HG03103 (cell line): ENCODE data around the gene UBA7.
"Not testable (repeated sequence)": the region's sequence is repeated elsewhere in the genome, so short reads cannot be mapped to it uniquely, and the experiment has no call there.

Experiments
- ATAC-seq: cut with Tn5 transposase; IDR thresholded peaks from one replicate; pipeline ENCODE4 v1.9.1; 2021; ENCODE audit warnings: low read depth; ENCODE audit not compliant: unreplicated experiment

The UBA7 gene, protein sequence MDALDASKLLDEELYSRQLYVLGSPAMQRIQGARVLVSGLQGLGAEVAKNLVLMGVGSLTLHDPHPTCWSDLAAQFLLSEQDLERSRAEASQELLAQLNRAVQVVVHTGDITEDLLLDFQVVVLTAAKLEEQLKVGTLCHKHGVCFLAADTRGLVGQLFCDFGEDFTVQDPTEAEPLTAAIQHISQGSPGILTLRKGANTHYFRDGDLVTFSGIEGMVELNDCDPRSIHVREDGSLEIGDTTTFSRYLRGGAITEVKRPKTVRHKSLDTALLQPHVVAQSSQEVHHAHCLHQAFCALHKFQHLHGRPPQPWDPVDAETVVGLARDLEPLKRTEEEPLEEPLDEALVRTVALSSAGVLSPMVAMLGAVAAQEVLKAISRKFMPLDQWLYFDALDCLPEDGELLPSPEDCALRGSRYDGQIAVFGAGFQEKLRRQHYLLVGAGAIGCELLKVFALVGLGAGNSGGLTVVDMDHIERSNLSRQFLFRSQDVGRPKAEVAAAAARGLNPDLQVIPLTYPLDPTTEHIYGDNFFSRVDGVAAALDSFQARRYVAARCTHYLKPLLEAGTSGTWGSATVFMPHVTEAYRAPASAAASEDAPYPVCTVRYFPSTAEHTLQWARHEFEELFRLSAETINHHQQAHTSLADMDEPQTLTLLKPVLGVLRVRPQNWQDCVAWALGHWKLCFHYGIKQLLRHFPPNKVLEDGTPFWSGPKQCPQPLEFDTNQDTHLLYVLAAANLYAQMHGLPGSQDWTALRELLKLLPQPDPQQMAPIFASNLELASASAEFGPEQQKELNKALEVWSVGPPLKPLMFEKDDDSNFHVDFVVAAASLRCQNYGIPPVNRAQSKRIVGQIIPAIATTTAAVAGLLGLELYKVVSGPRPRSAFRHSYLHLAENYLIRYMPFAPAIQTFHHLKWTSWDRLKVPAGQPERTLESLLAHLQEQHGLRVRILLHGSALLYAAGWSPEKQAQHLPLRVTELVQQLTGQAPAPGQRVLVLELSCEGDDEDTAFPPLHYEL

DNA sequence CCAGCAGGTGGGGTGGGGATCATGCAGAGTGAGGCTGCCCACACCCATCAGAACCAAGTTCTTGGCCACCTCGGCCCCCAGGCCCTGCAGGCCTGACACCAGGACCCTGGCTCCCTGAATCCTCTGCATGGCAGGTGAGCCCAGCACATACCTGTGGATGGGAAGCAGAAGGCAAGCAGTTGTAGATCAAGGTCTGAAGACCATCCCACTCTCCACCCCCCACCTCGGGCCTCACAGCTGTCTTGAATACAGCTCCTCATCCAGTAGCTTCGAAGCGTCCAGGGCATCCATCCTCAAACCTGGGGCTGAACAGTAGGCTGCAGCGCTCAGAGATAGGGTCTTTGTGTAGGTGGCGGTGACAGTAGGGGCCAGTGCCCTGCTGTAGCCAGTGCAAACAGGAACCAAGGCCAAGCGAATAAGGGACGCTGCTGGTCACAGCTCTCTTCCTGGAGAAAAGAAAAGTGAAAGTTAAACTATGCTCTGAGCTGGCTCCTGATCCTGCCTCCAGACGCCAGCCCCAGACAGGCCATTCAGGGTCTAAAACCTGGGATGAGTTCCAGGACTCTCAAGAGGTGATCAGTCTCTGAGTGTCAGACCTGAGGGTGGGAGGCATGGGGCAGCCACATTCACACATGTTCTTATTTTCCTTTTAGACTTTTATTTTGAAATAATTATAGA is at the start of gene UBA7:
Gene UBA7, minus strand, starts transcription at position 457 of the 678 bp plus-strand sequence. Its CDS starts 166 bp downstream, at position 291.
- ATAC-seq: no peak

DNA sequence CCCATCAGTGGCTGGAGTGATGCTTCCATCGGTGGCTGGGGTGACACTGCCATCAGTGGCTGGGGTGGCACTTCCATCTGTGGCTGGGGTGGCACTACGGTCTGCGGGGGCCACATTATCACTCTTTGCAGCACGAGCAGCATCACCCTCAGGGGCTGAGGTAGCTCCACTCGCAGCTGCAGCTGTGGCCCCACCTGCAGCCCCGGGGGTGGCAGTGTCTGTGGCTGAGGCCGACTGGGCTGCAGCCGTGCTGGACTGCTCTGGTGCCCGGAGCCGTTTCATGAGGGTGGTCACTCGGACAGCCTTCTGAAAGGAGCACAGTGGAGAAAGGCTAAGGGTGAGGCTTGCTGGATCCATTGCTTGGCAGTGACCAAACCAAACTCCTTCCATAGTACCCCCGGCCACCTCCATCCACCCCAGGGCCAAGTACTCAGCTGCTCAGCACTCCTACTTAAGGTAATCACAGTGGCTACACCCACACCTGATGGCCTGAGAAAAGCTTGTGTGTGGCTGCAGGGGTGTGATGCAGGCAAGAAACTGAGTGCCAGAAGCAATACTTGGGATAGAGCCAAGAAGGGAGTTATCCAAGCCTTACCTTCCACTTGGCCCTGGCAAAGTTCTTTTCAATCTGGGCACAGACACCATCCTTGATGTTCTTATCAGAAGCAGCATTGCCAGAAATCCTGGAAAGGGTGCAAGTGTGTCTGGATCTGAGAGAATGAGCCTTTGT is 46.0 kb upstream of the UBA7 start:
- ATAC-seq: no peak

- peak; percentile 93 for ATAC-seq
Observed at GRCh38 chr3:49856181-49857005, 42.6 kb upstream of the UBA7 start, which contains the start of gene TRAIP. Gene TRAIP (minus strand): TSS chr3:49856564. CDS start chr3:49856453, 111 bp downstream.

DNA sequence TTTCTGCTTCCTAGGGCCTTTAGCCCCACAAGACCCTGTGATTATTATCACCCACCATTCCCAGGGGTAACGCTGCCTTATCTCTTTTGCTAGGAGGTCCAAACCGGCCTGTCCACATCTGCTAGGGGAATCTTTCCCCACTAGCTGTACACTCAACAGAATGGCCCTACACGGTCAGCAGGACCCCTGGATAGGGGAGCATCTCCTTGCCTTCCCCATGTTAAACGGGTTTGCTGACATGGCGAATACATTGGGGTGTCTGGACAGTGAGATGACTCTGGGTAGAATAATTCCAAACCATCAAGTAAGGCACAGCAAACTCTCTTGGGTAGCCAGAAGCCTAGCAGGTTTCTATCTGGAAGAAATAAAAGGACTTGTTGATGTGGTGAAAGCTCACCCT is 41.9 kb upstream of the UBA7 start:
- ATAC-seq: no peak

DNA sequence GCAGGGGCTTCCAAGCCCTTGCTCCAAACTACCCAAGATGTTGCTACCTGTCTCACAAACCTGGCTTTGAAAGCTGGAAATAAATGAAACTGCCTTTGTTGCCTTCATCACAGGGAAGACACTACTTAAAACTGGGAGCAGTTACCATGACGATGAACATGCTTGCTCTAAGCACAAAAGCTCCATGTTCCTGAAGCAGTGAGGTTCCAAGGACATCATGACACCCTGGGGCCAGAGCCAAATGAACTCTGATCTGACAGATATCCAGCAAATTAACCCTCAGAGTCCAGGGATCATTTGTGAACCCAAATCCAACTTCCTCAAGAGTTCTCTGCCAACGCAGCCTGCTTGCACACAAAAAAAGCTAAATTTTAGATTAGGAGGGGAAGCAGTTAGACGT is 31.9 kb upstream of the UBA7 start:
- no peak for ATAC-seq

- ATAC-seq: no peak
Observed at GRCh38 chr3:49844464-49845183, 30.9 kb upstream of the UBA7 start.

DNA sequence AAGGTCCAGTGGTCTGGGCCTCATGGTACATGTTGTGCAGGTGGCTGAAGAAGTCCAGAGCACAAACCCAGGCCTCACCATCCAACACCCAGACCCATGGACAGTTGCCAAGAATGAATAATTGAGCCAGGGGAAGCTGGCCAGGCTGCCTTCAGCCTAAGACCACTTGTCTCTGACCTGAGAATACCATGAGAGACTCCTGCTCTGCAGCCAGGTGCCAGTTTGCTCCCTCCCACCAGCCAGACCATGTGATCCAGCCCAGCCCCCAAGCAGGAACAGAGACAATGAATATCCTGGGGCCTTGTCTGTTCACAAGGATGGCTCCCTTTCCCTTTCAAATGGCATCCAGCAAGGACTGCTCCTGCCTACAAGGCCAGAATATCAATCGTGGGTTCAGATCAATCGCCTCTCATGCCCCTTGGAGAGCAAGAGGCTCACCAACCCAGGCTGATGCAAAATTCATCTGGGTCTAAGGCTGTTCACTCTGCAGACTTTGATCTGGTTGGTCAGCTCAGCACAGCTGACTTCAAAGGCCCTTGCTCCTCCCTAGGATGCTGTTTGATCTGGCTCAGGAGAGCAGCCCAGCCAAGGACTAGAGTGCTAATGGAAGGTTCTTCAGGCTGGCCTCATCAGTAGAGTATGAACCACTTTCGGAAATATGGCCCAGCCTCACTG is 29.2 kb upstream of the UBA7 start:
- ATAC-seq: no peak

GRCh38 chr3:49841806-49842205 is 28.1 kb upstream of the UBA7 start:
- ATAC-seq: no peak

- ATAC-seq: no peak
Observed at GRCh38 chr3:49841126-49841696, 27.5 kb upstream of the UBA7 start.

DNA sequence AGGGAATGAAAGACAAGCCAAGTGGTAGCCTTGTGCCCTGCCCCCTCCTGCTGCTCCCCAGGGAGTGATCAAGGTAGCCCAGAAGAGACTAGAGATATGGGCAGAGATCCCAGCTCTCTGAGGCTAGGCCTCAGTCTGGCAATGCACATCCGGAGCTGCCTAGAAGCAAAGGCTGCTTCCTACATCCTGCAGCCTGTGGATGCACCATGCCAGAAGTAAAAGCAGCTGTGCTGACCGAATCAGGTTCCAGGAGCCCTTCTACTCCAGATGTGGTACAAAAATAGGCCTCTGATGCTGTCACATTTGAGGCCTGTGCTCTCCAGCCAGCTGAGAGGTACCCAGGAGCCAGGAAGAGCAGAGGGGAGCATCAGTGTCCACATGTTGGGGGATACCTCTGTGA is 26.6 kb upstream of the UBA7 start:
- ATAC-seq: no peak

DNA sequence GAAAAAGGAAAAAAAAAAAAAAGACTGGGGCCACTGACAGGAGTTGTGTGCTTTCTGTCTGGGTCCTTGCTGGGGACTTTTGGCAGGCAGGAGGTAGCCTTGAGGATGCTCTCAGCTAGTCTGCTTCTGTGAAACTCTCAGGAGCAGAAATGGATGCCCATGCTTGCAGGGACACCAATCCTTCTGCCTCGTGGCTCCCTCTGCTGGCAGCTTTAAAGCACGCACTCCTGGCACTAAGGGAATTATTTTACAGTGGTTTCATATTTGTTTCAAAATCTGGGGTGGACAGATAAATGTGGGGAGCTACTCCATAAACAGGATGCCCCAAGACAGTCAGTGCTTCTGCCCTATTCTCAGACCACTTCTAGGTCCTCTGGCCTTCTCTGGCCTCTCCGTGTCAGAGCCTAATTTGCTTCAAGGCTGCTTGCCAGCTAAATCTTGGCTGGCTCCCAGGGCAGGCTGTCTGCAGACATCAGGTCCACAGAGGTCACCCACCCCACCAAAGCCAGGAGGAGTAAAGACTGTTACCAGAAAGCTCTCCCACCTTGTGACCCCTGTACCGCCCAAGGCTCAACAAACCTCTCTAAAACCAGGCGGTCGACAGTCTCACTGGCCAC is 25.5 kb upstream of the UBA7 start:
- no peak for ATAC-seq

GRCh38 chr3:49831341-49831740 is 17.6 kb upstream of the UBA7 start:
- no peak for ATAC-seq

GRCh38 chr3:49826016-49826415 is 12.3 kb upstream of the UBA7 start:
- ATAC-seq: no peak

- not testable (repeated sequence) for ATAC-seq
Observed at GRCh38 chr3:49823131-49823530, 9.4 kb upstream of the UBA7 start.

DNA sequence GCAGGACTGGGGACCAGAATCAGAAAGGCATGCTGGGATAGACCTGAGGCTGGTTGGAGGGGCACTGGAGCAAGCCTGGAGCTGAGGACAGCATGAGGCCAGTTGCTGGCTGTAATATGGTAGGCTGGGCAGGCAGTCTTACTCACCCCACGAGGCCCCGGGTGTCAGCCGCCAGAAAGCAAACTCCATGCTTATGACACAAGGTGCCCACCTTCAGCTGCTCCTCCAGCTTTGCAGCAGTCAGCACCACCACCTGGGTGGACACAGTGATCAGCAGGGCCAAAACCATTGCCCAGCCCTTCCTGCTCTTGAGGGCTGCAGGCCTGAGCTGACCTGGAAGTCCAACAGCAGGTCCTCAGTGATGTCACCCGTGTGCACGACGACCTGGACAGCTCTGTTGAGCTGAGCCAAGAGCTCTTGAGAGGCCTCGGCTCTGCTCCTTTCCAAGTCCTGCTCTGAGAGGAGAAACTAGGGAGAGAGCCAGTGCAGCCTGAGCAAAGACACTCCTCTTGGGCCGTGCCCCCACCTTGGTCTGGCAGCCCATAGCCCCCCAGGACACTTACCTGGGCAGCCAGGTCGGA is 747 bp downstream of the UBA7 start:
- no peak for ATAC-seq

GRCh38 chr3:49807431-49808114 is 6.2 kb downstream of the UBA7 start:
- no peak for ATAC-seq
